HTERT RPE-1 (cell line): ENCODE measurements around the gene SSRP1.
"Not testable (repeated sequence)": the region's sequence is repeated elsewhere in the genome, so short reads cannot be mapped to it uniquely, and the experiment has no call there.

ENCODE experiments used
- in situ Hi-C: fragments of 300-500 bp; cut with MboI; formaldehyde crosslinking; loops from 4 replicates; pipeline ENCODE4 v1.14.3; 2020; ENCODE audit warnings: low sequenced_read_pairs

SSRP1 gene

GRCh38 chr11:57339328-57339727 is 3.6 kb upstream of the SSRP1 start:
- in situ Hi-C loops = no loop called here

GRCh38 chr11:57338142-57338541 is 2.5 kb upstream of the SSRP1 start, which contains the start of gene P2RX3:
P2RX3 (plus strand) TSS chr11:57338352; CDS start chr11:57338551, 199 bp downstream.
- in situ Hi-C loops = no loop called here

GRCh38 chr11:57336856-57337255 is 1.2 kb upstream of the SSRP1 start:
- in situ Hi-C loops = not testable (repeated sequence)

- in situ Hi-C loops = no loop called here
These were observed 497 bp upstream of the SSRP1 start for GRCh38 chr11:57336111-57336666.

- in situ Hi-C loops = no loop called here
These were observed 709 bp downstream of the SSRP1 start for GRCh38 chr11:57335023-57335342.

GRCh38 chr11:57332694-57333440 is 2.8 kb downstream of the SSRP1 start:
- in situ Hi-C loops = no loop called here

- in situ Hi-C loops = no loop called here
These were observed 4.0 kb downstream of the SSRP1 start for GRCh38 chr11:57331720-57332119.

GRCh38 chr11:57330029-57330428 is 5.7 kb downstream of the SSRP1 start:
- in situ Hi-C loops = no loop called here

- in situ Hi-C loops = no loop called here
These were observed 8.0 kb downstream of the SSRP1 start for GRCh38 chr11:57327721-57328120.

GRCh38 chr11:57325735-57326048 is 10.0 kb downstream of the SSRP1 start:
- in situ Hi-C loops = no loop called here

GRCh38 chr11:57324886-57325734 is 10.6 kb downstream of the SSRP1 start, which contains the start of gene TNKS1BP1:
TNKS1BP1 (minus strand) TSS chr11:57324952; CDS start chr11:57321885, 3,067 bp downstream.
- in situ Hi-C loops = no loop called here

GRCh38 chr11:57324154-57324885 is 11.4 kb downstream of the SSRP1 start:
- in situ Hi-C loops = no loop called here

GRCh38 chr11:57323855-57324153 is 11.9 kb downstream of the SSRP1 start:
- in situ Hi-C loops = no loop called here

- in situ Hi-C loops = no loop called here
These were observed 12.4 kb downstream of the SSRP1 start for GRCh38 chr11:57323167-57323854.

- in situ Hi-C loops = no loop called here
These were observed 13.2 kb downstream of the SSRP1 start for GRCh38 chr11:57322256-57323166.

GRCh38 chr11:57321388-57322255 is 14.1 kb downstream of the SSRP1 start:
- in situ Hi-C loops = no loop called here

GRCh38 chr11:57320719-57321387 is 14.8 kb downstream of the SSRP1 start:
- in situ Hi-C loops = no loop called here

GRCh38 chr11:57320067-57320718 is 15.5 kb downstream of the SSRP1 start:
- in situ Hi-C loops = no loop called here
